ENCODE measurements around the gene TSHB.
A peak's percentile ranks its signal among the peaks of the same experiment; 100 is the strongest.

Gene TSHB

DNA sequence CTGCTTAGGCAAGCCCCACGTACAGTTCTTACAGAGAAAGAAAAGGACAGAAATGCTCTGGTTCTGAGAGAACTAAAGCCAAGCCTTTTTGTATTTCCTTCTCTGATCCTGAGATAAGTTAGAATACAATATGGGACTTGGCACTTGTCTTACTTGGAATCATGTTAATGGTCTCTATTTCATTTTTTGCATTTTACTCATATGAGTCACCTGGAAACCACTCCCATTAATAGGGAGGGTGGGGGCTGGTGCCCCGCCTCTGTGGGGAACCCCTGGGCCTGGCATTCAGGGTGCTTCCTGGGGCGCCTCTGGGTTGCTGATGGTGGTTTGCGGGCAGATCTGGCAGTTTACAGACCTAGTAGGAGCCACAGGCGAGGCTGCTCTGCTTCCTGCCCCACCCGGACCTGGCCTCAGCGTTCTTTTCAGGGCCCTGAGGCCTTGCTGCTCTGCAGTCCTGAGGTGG lies 32.9 kb downstream of the TSHB start:
- DNase-seq, result no peak

DNA sequence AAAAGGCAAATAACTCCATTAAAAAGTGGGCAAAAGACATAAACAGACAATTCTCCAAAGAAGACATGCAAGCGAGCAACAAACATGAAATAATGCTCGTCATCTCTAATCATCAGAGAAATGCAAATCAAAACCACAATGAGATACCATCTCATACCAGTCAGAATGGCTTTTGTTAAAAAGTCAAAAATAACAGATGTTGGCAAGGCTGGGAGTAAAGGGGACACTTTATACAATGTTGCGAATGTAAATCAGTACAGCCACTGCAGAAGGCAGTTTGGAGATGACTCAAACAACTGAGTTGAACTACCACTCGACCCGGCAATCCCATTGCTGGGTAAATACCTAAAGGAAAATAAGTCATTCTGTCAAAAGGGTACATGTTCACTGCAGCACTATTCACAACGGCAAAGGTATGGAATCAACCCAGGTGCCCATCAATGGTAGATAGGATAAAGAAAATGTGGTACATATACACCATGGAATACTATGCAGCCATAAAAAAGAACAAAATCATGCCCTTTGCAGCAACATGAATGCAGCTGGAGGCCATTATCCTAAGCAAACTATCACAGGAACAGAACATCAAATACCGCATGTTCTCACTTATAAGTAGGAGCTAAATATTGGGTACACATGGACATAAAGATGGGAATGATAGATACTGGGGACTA lies 33.7 kb downstream of the TSHB start:
- no peak for DNase-seq

DNA sequence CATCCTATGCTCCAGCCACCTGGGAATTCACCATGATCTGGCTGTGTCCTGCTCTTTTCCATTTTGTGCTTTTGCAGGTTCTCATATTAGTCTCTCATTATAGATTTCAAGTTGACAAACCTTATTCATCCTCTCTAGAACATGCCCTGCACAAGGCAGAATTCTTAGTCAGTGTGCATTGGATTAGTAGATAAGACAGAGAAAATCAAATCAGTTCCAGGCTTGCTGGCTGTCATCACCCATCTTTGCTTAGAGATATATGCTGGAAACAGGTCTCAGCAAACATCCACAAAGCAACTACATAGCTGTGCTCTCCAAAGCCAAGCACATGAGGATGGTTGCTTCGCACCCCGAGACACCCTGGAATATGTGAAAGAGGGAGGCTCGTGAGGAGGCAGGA lies 34.8 kb downstream of the TSHB start:
- no peak for DNase-seq

DNA sequence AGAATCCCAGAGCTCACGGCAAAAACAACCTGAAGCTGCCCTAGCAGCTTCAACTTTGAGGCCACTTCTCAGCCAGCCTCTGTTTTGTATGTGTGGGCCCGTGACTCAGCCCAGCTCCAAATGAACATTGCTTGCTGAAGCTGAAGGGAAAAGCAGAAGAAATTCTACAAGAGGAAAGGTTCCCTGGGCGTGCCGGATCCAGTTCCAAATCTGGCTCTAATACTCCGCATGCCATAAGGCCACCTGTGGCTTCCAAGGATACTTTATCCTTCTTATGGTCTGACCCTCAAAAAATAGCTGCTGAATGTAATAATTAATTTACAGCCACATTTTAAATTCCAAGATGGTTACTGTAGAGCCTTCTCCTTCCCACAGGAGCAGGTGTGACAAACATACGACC lies 35.4 kb downstream of the TSHB start:
- DNase-seq, result no peak

DNA sequence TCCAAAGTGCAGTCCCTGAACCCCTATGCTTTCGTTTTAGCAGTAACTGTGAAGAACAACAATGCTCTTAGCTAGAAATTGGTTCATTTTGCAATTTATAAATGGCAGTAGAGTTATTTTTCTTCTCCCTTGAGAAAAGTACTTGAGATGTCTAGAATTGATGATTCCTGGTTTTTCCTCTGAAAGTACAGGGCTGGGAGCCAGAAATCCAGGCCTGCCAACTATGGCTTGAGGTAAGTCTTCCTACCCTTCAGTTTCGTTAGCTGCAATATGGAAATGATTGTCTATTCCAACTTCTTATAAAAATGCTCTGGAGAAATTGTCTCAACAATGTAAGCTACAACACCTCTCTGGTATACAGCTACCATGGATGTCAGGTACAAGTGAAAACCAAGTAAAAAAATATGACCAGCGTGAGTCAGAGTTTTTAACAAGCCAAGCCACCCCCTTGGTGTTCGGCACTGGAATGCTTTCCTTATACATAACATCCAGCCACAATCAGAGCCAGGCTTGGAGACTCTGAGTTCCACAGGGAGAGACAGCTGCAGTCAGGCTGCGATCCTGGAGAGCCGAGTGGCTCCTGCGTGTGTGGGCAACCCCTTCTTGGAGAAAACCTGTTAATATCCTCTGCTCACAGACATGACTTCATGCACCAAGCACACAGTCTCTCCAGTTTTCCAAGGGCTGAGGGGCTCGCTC lies 37.7 kb downstream of the TSHB start:
- DNase-seq, result no peak

DNA sequence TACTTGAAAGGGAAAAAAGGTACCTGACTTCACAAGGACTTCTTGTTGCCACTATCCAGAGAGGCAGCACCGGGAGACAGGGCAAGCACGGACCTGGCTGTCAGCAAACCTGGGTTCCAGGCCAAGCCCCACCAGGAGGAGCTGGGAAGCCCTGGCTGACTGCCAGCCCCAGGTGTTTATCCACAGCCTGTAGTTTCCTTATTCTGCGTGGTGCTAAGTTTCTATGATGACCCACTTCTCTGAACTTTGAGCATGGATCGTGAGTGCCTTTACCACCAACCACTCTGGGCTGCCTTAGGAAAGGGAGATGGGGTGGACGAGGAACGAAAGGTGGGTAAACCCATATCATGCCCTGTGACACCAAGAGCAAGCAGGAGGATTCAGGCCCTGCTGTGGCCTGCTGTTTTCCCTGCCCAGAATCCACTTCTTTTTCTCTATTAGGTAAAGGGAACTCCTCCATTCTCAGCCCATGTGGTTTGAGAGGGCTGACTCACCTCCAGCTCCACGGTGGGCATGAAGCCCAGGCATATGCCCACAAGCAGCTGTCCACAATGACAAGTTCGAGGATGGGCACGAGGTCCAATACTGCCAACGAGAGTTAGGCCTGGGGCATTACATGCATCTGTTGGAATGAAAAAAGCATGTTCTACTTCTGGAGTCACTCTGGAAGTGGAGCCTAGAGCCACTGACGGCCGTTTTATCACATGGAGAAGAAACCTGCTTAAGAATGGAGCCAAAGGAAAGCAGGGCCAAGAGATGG lies 39.4 kb downstream of the TSHB start:
- DNase-seq, result peak; percentile 55

DNA sequence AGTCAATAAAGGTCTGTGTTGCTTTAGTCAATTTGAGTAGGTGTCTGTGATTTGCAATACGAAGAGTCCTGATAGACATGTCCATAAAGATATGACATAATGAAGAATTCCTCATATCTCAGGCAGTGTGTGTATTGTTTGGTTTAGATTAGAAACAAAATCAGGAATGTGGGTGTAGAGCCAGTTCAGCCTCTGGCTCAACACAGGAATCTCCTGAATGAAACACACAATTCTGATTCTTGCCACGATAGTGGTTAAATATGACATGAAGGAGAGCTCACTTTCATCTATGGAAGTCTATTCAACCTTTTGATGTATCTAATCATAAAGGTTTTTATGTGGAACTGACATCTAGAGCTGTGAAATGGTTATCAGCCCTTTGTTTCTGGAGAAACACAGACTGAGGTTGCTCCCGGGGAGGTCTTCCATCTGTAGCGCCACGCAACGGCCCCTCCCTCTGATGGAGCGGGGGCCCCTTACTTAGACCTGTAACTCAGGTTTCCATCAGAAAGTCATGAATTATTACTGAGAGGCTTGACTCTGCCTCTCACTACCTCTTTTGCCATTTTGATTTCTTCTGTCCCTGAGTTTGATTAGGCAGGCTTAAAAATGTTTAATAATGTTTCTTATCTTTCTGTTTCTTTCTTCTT lies 40.2 kb downstream of the TSHB start:
- DNase-seq, result no peak

DNA sequence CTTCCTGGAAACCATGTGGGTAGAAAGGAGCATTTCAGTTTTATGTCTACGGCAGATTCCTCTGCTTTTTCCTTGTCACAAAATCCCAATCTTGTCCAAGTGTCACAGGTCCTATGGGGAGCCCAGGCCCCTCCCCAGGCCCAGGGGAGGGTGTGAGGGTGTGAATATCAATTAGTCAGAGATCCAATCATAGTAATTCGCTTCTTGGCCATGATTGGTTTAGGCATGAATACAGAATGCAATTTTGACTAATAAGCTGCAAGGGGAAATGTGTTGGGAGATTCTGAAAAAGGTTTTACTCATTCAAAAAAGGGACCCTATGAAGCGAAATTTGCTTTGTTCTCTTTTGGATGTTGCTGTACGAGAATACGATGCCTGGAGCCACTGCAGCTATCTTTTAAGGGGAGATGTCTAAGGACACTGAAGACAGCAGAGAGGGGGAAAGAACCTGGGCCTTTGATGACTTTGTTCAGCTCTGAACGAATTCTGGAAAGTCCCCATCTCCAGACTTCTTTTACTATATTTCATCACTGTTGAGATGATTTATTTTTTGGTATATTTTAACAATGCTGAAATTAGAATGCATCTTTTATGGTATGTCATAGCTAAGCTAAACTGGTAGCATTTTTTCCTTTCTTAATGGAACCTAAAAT lies 41.5 kb downstream of the TSHB start:
- DNase-seq, result no peak

DNA sequence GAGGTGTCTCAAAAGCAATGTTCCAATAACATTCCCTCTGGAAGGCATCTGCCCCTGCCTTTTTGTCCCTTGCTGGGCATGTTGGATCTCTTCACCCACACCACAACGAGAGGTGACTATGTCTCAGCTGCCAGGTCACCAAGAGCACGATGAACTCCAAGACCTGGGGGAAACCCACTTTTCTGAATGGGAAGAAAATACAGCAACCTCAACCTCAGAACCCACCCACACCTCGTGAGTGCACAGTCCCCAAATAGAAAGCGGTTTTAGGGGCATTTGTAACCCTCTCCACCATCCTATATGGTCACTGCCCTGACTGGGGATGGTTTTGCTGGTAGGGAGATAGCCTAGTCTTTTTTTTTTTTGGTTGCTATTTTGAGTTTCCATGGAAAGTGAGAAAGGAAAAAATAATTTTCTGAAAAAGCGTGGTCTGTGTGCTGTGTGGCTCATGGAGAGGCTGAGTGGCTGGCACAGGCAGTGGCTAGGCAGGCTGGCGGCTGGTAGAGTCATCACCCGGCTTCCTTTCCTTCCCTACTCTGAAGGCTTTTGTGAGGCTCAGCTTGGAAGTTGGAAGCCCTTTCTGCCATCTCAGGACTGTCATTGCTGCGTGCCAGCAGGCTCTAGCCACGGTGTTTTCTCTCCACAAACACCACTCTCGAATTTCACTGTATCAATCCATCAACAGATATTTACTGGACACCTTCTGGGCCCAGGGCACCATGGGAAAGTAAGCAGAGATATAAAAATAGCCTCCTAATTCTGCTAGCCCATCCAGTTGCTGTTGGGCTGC lies 43.9 kb downstream of the TSHB start:
- DNase-seq, result no peak

DNA sequence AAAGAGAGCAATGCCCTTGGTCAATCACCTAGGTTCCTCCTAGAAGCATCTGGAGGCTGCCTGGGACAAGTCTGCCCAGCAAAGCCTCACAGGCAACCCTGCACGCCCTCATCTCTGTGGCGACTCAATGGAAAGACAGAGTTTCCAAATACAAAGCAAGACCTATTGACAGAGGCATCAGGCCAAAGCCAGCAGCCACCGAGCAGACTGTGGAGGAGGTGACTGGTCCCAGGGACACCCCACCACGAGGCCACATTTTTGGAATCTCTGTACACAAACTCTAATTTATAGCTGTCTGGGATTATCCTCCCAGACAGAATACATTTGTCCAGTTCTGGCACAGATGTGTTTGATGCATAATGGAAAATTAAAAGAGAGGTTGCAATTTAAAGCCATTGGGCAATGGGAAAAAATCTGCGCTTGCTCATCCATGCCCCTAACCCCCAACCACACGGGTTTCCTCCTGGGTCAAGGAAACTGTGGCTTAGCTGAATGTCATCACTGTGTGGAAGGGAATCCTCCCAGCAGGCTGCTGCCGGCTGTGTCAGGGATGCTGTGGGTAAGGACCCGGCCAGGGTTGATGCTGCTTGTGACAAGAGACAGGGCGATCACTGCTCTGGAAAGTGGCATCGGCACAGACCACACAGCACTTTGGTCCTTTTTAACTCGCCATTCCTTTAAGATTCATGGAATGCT lies 45.4 kb downstream of the TSHB start:
- DNase-seq, result no peak

DNA sequence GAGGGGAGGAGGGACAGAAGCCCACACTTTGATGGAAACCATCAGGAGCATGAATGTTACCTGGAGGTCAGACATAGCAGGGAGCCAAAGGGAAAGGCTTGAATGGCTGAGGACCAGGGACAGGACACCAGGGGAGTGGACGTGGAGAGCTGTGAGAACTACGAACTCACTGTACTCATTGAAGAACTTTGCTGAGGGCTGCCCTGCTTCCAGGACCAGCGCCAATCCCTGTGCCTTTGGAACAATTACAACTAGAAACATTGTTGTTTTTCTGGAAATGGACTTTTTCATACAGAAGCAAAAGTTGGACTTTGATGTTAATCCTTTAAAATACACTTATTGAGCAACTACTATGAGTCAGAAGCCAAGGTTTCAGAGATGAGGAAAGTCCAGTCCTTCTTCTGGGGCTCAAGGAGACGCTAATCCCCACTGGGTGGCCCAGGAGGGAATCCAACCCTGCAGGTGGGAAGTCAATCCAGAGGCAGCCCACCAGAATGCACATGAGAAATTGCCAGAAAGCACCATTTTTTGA lies 46.8 kb downstream of the TSHB start:
- no peak for DNase-seq

DNA sequence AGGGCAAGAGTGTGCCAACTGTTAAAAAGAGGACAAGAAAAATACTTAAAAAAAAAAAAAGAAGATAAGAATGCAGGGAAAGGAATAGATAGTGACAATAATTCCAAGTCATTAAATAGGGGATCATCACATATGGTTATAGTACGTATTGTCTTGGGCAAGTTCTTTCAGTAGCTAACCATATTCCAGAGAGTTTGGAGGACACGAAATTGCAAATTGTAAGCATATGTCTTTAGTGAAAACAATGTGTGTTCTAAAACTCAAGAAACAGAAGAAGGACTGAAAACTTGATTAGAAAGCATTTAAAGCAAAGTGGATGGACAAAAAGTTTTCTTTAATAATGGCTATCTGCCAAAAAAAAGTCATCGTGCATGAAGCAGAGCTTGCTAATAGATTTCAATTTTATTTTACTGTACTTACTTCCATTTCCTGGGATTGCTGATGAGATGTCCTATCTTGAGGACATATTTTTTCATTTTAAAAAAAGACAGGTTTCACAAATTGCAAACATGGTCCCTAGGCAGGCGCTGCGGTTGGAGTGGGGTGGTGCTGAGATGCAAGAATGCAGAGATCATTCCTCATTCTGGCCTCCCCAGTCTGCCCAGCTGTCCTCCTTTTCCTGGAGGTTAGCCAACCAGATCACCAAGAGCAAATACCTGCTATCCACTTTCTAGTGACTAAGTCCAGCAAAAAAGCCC lies 47.8 kb downstream of the TSHB start:
- DNase-seq, result no peak

DNA sequence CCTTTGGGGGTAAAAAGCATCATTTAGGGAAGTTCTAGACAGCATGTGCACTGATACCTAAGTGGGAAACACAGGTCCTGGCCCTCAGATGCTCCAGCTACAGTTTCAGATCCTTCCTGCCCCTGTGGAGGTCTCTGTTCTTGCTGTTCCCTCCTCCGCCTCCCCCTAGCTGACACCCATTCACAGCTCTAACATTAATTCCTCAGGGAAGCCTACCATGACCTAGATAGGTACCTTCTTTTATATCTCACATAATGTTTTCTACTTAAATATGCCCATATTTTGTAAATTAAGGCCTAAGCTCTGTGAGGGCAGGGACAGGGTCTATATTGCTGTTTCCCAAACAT lies 48.3 kb downstream of the TSHB start:
- DNase-seq, result no peak

DNA sequence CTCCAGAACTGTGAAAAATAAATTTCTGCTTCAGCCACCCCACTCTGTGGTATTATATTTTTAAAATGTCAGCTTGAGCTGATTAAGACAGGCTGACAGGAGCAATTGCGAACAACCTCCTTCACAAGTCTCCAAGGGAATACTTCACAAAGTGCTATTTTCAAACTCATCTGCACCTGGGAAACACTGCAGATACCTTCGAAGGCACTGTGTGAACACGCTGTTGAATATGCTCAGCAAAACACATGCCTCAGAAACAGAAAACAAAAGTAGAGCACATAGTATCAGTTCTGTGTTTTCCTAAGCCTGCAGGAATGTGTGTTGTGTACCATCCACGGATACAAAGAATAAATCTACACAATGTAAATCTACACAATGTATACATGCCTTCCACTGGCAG lies 49.1 kb downstream of the TSHB start:
- no peak for DNase-seq

DNA sequence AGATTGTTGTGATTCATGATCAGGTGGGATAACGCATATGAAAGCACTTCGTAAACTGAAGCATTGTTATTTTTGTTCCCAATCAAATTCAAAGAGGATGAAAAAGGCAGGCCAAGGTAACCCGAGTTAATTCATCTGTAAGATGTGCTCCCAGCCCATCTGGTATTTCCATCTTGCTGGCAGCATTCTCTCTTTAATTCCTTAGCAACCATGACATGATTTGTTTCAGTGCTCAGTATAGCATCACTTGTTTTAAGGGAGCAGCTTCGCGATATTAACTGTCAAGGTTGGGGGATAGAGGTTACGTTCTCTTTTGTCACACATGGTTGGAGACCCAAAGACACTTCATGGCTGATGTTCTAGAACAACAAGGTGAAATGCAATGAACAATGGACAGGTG lies 53.3 kb downstream of the TSHB start:
- no peak for DNase-seq

All from DMS79 (cell line).